ENCODE measurements around the gene PARVG. TPM values are rescaled to one million over a fixed set of nuclear protein-coding genes. Genes with fewer than 3 reads are reported as not detected.

PARVG gene
- total RNA-seq, 1 experiment from 2014 or later, result 1.3 TPM

DNA sequence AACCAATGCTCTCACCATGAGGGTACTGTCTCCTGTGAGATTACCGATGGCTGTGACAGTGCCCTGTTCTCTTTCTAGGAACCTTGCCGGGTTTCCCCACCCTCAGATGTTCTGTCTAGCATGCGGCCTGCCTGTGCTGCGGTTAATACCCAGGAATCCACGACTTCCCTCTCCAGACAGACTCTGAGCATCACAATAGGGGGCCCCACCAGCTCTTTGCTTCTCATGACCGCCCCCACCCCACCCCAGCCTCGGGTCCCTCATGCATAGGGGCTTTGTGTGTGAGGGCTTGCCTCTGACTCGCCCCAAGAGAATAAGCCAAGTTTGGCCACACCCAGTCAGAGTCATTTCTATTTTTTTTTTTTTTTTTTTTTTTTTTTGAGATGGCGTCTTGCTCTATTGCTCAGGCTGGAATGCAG lies 10.3 kb downstream of the PARVG start:
- H3K79me1 ChIP-seq (ENCODE audit: insufficient read depth, low read depth, low read length, poor library complexity, severe bottlenecking), result no peaks in the 10 kb centered on the region
- H3K9ac ChIP-seq (ENCODE audit: extremely low read depth, insufficient read length, low read length), result no peak overlapping the region
- no peak overlapping the region for H3K56ac ChIP-seq (ENCODE audit: insufficient read length, low read depth, low read length)
- H3K14ac ChIP-seq (ENCODE audit: insufficient read depth, low read length), result no peak overlapping the region
- H2AFZ ChIP-seq (ENCODE audit: low read length), result no peak overlapping the region
- Mint-ChIP-seq H3K9me3 (no peaks in the 10 kb centered on the region), H3K36me3 (ENCODE audit: insufficient read depth in 1 of 3, low read depth in 3 of 3) (no peaks in the 10 kb centered on the region; a peak in 1 of 7 replicates), H3K4me1 (peaks cover 9 to 28% of the 10 kb centered on the region in 2 experiments), H3K4me3 (no peak overlapping the region), H3K27ac (no peak overlapping the region), H3K27me3 (ENCODE audit: low read depth) (peaks cover 10% of the 10 kb centered on the region)
- DNase-seq, result no peak
- no peak overlapping the region for H2AK5ac ChIP-seq (ENCODE audit: insufficient read length, low read length)
- H3K18ac ChIP-seq (ENCODE audit: insufficient read length, low read depth, low read length), result no peak overlapping the region
- H2BK120ac ChIP-seq (ENCODE audit: low read depth, low read length, poor library complexity, severe bottlenecking), result no peak overlapping the region
- no peaks in the 10 kb centered on the region for H3K79me2 ChIP-seq (ENCODE audit: insufficient read depth, low read length)
- H3K23ac ChIP-seq (ENCODE audit: insufficient read length, low read depth, low read length), result no peak overlapping the region
- no CpG with 5 or more reads among the region's 9 CpGs for WGBS (ENCODE audit: extremely low coverage, insufficient read length, low lambda C conversion rate)
- H2BK12ac ChIP-seq (ENCODE audit: insufficient read length, low read depth, low read length), result no peak overlapping the region
- H3K27me3 ChIP-seq (ENCODE audit: insufficient read depth, low read length), result no peaks in the 10 kb centered on the region
- H3K4me1 ChIP-seq (ENCODE audit: insufficient read depth, low read length), result no peaks in the 10 kb centered on the region
- H4K8ac ChIP-seq (replicated peaks; ENCODE audit: insufficient read length, low read depth, low read length), result no peak overlapping the region
- no peak overlapping the region for H2BK15ac ChIP-seq (ENCODE audit: low read depth, low read length)
- H2BK5ac ChIP-seq (ENCODE audit: insufficient read length, low read length), result no peak overlapping the region
- H4K5ac ChIP-seq (ENCODE audit: insufficient read length, low read depth, low read length), result no peak overlapping the region
- H3K9me3 ChIP-seq (ENCODE audit: control insufficient read depth, low read depth, low read length), result no peaks in the 10 kb centered on the region
- TF ChIP-seq, protein P1, sequence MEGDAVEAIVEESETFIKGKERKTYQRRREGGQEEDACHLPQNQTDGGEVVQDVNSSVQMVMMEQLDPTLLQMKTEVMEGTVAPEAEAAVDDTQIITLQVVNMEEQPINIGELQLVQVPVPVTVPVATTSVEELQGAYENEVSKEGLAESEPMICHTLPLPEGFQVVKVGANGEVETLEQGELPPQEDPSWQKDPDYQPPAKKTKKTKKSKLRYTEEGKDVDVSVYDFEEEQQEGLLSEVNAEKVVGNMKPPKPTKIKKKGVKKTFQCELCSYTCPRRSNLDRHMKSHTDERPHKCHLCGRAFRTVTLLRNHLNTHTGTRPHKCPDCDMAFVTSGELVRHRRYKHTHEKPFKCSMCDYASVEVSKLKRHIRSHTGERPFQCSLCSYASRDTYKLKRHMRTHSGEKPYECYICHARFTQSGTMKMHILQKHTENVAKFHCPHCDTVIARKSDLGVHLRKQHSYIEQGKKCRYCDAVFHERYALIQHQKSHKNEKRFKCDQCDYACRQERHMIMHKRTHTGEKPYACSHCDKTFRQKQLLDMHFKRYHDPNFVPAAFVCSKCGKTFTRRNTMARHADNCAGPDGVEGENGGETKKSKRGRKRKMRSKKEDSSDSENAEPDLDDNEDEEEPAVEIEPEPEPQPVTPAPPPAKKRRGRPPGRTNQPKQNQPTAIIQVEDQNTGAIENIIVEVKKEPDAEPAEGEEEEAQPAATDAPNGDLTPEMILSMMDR (conservative IDR thresholded peaks at IDR 0.05), result no peak
- no peak overlapping the region for H3K27ac ChIP-seq (ENCODE audit: insufficient read length, low read depth, low read length)
- no peak overlapping the region for H3K4ac ChIP-seq (ENCODE audit: low read depth, low read length)
- no peaks in the 10 kb centered on the region for H3K23me2 ChIP-seq (ENCODE audit: insufficient read length, low read depth, low read length, poor library complexity, severe bottlenecking)
- no peak overlapping the region for H4K91ac ChIP-seq (ENCODE audit: insufficient read length, low read depth, low read length)
- H4K20me1 ChIP-seq (ENCODE audit: control insufficient read depth, insufficient read depth, insufficient read length), result no peaks in the 10 kb centered on the region
- H2BK20ac ChIP-seq (ENCODE audit: low read depth, low read length, poor library complexity, severe bottlenecking), result no peak overlapping the region
- H3K4me2 ChIP-seq (ENCODE audit: insufficient read depth, insufficient read length, low read length), result no peak overlapping the region
- no peak overlapping the region for H3T11ph ChIP-seq (ENCODE audit: low read length)

Measured in H9 (cell line).